Stimulated activated naive CD8-positive, alpha-beta T cell treated with anti-CD3 and anti-CD28 coated beads, Interleukin-15, Interleukin-2, amounts not matched to agents 100 U/mL and 50 U/mL, for 24 hours (primary cell): ENCODE results near the gene LPIN2.
"Not testable (repeated sequence)": the region's sequence is repeated elsewhere in the genome, so short reads cannot be mapped to it uniquely, and the experiment has no call there.

Experiments
- ATAC-seq: fragments of 150-1000 bp; cut with Tn5 transposase; one replicate; pipeline ENCODE4 v1.10.0; 2021
- DNase-seq: peaks from one replicate; pipeline ENCODE4 v3.0.0; 2021

LPIN2 gene

GRCh38 chr18:3003766-3004165, 9.2 kb downstream of the LPIN2 start:
- not testable (repeated sequence) for ATAC-seq, DNase-seq

DNA sequence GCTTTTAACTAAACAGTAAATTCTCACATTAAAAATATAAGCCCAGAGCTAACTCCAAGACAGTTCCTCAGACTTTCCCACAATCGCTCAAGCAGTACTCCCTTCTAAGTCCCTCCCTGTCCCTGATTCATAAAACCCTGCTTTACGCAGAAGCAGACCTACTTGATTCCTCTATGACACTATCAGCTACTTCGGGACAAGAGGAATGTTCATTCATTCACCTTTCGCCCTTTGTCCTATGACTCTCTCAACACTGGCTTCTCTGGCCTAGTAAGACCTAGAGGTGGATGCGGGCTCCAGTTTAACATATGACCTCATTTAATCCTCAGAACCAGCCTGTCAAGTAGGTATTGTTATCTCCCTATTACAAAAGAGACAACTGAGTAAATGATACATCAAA, 10.2 kb downstream of the LPIN2 start:
- ATAC-seq (peak; percentile 48), DNase-seq (no peak)

DNA sequence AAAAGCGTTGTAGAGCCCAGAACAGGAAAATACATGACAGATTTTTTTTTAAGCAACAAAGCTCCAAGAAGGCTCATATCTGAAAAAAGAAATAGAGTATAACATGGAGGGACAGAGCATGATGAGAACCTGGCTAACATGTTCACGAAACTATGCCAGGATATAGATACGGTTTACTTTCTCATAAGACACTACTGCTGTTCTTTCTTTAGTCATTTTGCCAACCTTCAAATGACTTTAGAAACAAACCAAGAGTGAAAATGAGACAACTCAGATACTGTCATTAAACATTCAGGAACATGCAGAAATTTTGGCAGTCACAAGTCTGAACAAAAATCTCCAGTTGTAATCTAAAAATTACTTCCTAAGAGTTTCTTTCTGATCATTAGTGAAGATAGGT, 14.3 kb downstream of the LPIN2 start:
- DNase-seq = no peak
- ATAC-seq = no peak

GRCh38 chr18:2997846-2998564, 14.9 kb downstream of the LPIN2 start:
- no peak for ATAC-seq

GRCh38 chr18:2997429-2997828, 15.5 kb downstream of the LPIN2 start:
- ATAC-seq (no peak), DNase-seq (no peak)

More at GRCh38 chr18:2997846-2998564, 14.9 kb downstream of the LPIN2 start:
- no peak for DNase-seq

DNA sequence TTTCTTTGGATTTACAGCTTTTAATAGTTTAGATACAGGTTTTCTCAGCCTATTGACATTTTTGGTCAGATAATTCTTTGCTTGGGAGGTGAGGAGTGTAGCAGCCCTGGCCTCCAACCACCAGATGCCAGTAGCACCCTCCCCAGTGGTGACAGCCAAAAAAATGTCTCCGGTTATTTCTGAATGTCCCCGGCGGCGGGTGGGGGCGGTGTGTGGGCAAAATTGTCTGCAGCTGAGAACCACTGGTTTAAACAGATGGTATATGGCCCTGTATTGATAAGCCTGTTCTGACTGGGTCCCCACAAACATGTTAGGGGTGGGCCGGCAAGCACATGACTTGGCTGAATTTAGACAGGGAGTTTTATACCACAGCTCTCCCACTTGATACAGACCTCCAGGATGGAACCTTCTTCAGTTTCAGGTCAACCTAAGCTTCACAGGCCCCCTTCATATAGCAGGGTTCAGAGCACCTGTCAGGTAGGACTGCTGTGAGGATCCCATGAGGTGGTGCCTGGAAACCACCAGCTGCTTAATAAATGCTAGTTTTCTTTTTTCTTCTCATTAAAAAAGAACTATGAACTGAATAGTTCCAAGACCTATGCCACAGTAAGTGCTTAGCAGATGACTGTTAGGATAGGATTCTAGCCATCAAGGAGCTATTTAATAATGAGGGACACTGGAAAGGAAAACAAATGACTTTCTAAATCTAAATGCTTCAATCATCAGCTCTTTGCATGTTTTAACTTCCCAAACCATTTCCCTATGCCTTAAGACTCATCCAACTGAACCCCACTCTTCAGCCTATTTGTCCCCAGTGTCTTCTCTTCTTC, 18.1 kb downstream of the LPIN2 start:
- ATAC-seq = peak; percentile 70
- peak; percentile 76 for DNase-seq

DNA sequence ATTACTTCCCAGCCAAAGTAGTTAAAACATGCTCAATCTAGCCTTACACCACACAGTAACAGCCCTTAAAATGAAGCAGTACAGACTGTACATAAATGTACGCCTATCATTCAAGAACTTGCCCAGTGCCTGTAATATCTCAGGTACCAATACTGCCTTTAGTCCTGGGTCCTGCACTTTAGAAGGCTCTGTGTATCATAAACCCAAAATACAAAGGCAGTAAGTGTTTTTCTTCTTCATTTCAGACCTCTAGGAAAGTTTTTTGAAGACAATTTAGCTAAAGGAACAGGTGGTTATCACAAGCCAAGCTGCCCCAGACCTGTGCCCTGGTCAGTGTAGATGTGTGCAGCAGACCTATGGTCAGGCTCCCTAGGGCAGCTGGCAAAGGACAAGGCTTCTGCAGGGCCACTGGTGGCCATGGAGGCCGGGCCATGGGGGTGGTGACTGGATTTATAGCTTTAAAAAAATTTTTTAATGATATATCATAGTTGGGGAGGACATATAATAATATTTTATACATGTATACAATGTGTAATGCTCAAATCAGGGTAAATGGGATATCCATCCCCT, 18.8 kb downstream of the LPIN2 start:
- no peak for ATAC-seq

DNA sequence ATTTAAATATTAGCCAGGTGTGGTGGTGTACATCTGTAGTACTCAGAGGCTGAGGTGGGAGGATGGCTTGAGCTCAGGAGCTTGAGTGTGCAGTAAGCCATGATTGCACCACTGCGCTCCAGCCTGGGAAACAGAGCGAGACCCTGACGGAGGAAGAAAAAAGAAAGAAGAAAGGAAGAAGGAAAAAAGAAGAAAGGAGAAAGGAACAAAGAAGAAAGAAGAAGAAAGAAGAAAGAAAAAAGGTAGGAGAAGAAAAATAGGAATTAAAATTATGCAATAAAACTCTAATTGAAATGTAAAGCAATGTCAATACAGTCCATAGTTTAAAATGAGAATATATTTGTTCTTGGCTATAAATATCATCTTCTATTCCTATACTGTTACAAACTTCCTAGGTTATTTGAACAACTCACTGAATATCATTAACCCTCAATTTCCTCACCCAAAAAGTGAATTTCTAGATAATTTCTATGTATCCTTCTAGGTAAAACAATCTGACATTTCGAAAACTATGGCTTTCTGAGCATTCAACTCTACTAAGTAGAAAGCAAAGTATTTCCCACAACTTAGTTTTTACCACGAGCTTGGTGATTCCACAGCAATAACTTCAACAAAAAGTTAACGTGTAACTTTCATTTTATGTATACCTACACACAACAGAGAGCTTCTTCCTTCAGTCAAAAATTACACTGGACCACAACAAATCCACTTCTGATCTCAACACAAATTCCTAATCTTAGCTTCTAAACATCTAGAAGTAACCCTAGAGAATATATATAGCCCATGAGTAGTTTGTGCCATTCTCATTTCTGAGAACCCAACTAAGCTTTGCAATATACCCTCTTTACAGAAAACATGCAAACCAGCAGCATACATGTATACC, 19.7 kb downstream of the LPIN2 start:
- DNase-seq (no peak), ATAC-seq (peak; percentile 49)

More for the DNA sequence above, 18.8 kb downstream of the LPIN2 start:
- DNase-seq = no peak

DNA sequence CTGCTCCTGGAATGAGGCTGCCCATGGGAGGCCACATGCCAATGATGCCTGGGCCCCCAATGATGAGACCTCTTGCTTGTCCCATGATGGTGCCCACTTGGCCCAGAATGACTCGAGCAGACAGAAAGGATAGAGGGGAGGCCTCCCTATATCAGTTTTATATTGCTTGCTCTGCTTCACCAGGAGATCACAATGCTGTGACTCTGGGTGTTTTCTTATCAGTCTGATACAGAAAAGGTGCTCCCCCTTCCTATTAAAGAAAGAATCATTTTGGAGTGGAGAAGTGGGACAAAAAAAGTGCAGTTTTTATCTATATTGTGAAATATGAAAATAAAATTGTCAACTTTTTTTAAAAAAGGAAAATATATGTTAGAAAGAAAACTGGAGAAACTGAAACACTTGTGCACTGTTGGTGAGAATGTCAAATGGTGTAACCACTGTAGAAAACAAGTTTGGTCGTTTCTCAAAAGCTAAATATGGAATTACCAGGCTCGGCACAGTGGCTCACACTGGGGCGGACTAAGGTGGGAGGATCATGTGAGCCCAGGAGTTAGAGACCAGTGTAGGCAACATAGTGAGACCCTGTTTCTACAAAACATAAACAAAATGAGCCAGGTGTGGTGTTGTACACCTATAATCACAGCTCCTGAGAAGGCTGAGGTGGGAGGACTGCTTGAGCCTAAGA, 21.8 kb downstream of the LPIN2 start:
- DNase-seq (no peak), ATAC-seq (peak; percentile 32)

- ATAC-seq (no peak), DNase-seq (no peak)
These were observed 24.8 kb downstream of the LPIN2 start for GRCh38 chr18:2987876-2988790.

- ATAC-seq (no peak), DNase-seq (no peak)
These were observed 26.6 kb downstream of the LPIN2 start for GRCh38 chr18:2986150-2986865.

GRCh38 chr18:2985628-2986027, 27.3 kb downstream of the LPIN2 start:
- ATAC-seq (no peak), DNase-seq (no peak)

GRCh38 chr18:2984703-2985261, 28.2 kb downstream of the LPIN2 start:
- ATAC-seq = no peak
- no peak for DNase-seq

GRCh38 chr18:2984091-2984490, 28.9 kb downstream of the LPIN2 start:
- ATAC-seq = no peak
- DNase-seq = no peak

- ATAC-seq (no peak), DNase-seq (no peak)
These were observed 29.6 kb downstream of the LPIN2 start for GRCh38 chr18:2983296-2983695.

GRCh38 chr18:2982452-2983269, 30.3 kb downstream of the LPIN2 start:
- DNase-seq (no peak), ATAC-seq (peak; percentile 16)

GRCh38 chr18:2982022-2982421, 30.9 kb downstream of the LPIN2 start:
- no peak for ATAC-seq

DNA sequence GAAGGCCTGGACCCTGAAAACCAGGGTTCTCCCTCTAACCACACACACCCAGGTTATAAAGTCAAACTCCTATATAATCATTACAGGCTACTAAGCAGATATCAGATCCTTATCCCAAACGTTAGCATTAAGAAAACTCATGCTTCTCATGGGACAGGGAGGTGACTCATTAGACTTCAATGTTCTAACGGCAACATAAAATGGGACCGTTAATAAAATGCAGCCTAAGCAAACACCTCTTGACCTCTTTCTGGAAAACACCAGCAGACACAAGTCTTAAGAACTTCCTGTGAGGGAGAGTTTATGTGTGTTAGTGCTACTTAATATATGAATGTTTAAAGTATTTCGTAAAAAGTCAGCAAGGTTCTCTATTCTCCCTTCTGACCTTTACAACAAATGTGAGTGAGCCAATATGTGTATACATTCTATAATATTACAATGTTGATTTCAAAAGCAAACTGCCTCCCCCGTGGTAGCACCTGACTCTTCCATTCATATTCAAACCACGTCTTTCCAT, 31.7 kb downstream of the LPIN2 start:
- no peak for DNase-seq
- peak; percentile 53 for ATAC-seq

More at GRCh38 chr18:2982022-2982421, 30.9 kb downstream of the LPIN2 start:
- no peak for DNase-seq
